ENCODE results near the gene EPB41.

- no peak for TF ChIP-seq TARDBP (IDR thresholded peaks at IDR 0.05)
- TF ChIP-seq L3MBTL2 (conservative IDR thresholded peaks at IDR 0.05) = no peak
- TF ChIP-seq SP1 (IDR thresholded peaks at IDR 0.05) = no peak
- no peak for TF ChIP-seq CTBP1 (IDR thresholded peaks at IDR 0.05; ENCODE audit: borderline replicate concordance)
- TF ChIP-seq HDGF (IDR thresholded peaks at IDR 0.05; ENCODE audit: borderline replicate concordance) = no peak
- TF ChIP-seq FOXM1 (IDR thresholded peaks at IDR 0.05; ENCODE audit: borderline replicate concordance) = no peak
- no peak for TF ChIP-seq BHLHE40 (IDR thresholded peaks at IDR 0.05; ENCODE audit: borderline replicate concordance)
- no peak for TF ChIP-seq NFRKB (IDR thresholded peaks at IDR 0.05)
- TF ChIP-seq FOXA1 (IDR thresholded peaks at IDR 0.05) = no peak
These were observed 135.8 kb downstream of the EPB41 start for GRCh38 chr1:29050166-29050565.
